HG02884 (cell line): ENCODE measurements around the gene ZNF570.
A peak's percentile ranks its signal among the peaks of the same experiment; 100 is the strongest.

Experiments used
- ATAC-seq: cut with Tn5 transposase; IDR thresholded peaks from one replicate; pipeline ENCODE4 v1.9.1; 2021; ENCODE audit warnings: mild to moderate bottlenecking, moderate library complexity; ENCODE audit not compliant: unreplicated experiment

Gene ZNF570

GRCh38 chr19:37468961-37469777 is at the start of gene ZNF570:
Gene ZNF570, plus strand, starts transcription at chr19:37469356. Its CDS starts 999 bp downstream, at chr19:37470355.
- peak; percentile 65 for ATAC-seq

- ATAC-seq = no peak
Observed at GRCh38 chr19:37452500-37453245, 16.5 kb upstream of the ZNF570 start.

- ATAC-seq = no peak
Observed at GRCh38 chr19:37466277-37466797, 2.8 kb upstream of the ZNF570 start.

- ATAC-seq = peak; percentile 49
Observed at GRCh38 chr19:37466798-37467607, 2.2 kb upstream of the ZNF570 start, which contains the start of gene ZNF569. Gene ZNF569, minus strand, starts transcription at chr19:37467444. Its CDS starts 22,523 bp downstream, at chr19:37444921.

GRCh38 chr19:37467608-37468090 is 1.5 kb upstream of the ZNF570 start:
- ATAC-seq = no peak

- no peak for ATAC-seq
Observed at GRCh38 chr19:37470216-37470615, 1.1 kb downstream of the ZNF570 start.

- ATAC-seq = no peak
Observed at GRCh38 chr19:37472165-37472564, 3.0 kb downstream of the ZNF570 start.

- ATAC-seq = no peak
Observed at GRCh38 chr19:37484406-37485168, 15.4 kb downstream of the ZNF570 start.

- ATAC-seq = no peak
Observed at GRCh38 chr19:37492213-37492612, 23.1 kb downstream of the ZNF570 start.

- ATAC-seq = no peak
Observed at GRCh38 chr19:37505958-37506386, 36.8 kb downstream of the ZNF570 start.

GRCh38 chr19:37506387-37507166 is 37.4 kb downstream of the ZNF570 start, which contains the start of gene ZNF793:
Gene ZNF793, plus strand, starts transcription at chr19:37506939. Its CDS starts 16,501 bp downstream, at chr19:37523440.
- ATAC-seq = no peak

GRCh38 chr19:37507167-37507464 is 38.0 kb downstream of the ZNF570 start:
- no peak for ATAC-seq

GRCh38 chr19:37511186-37511585 is 42.0 kb downstream of the ZNF570 start:
- no peak for ATAC-seq

- no peak for ATAC-seq
Observed at GRCh38 chr19:37511821-37512220, 42.7 kb downstream of the ZNF570 start.

- ATAC-seq = no peak
Observed at GRCh38 chr19:37513397-37513796, 44.2 kb downstream of the ZNF570 start.

GRCh38 chr19:37519890-37520289 is 50.7 kb downstream of the ZNF570 start:
- ATAC-seq = no peak

GRCh38 chr19:37537391-37537947 is 68.3 kb downstream of the ZNF570 start:
- ATAC-seq = no peak
